Measurements from ENCODE around the gene BTN3A1. TPM values are rescaled to one million over a fixed set of nuclear protein-coding genes. Genes with fewer than 3 reads are reported as not detected.

The BTN3A1 gene
- total RNA-seq, 2 experiments from 2014 or later, result 31.4 to 33.2 TPM

- ATAC-seq (no peak), DNase-seq (no peak)
- POLR2A ChIA-PET, result no interaction called here
- Mint-ChIP-seq H3K36me3 (ENCODE audit: low read depth) (no peaks in the 10 kb centered on the region), H3K4me1 (peaks cover 16% of the 10 kb centered on the region), H3K9me3 (ENCODE audit: low read depth) (no peaks in the 10 kb centered on the region), H3K27me3 (no peaks in the 10 kb centered on the region), H3K27ac (no peak overlapping the region), H3K4me3 (no peak overlapping the region)
- CTCF ChIA-PET, result no interaction called here
- intact Hi-C loops (cut with DNase I, micrococcal nuclease), result no loop called here
These were observed 3.5 kb upstream of the BTN3A1 start for GRCh38 chr6:26398555-26398954.

DNA sequence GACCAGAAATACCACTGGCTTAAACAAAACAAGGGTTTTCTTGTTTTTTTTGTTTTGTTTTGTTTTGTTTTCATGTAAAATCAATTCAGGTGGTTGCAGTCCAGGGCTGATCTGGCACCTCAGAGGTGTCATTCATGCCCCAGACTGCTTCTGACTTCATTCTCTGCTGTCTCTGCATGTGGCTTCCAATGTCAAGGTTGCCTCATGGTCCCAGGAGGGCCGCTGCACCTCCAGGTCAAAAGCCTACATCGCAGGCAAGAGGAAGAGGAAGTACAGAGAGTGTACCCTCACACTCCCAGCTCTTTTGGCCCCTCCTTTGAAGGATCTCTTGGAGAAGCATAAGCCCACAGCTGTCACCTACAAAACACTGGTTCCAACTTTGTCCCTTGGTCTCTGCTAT, 1.4 kb upstream of the BTN3A1 start:
- DNase-seq (no peak), ATAC-seq (no peak)
- intact Hi-C loops (cut with DNase I, micrococcal nuclease), result loop anchor here in 1 of 2 experiments (5.0 kb wide), 1 partner anchor 33 kb away; the partner anchor contains the start of gene BTN3A2
- POLR2A ChIA-PET, result no interaction called here
- Mint-ChIP-seq H3K9me3 (ENCODE audit: low read depth) (no peaks in the 10 kb centered on the region), H3K4me1 (peaks cover 36% of the 10 kb centered on the region), H3K27ac (peak overlapping the region; percentile 97), H3K27me3 (no peaks in the 10 kb centered on the region), H3K36me3 (ENCODE audit: low read depth) (peaks cover 10% of the 10 kb centered on the region), H3K4me3 (no peak overlapping the region)
- CTCF ChIA-PET, result interaction anchor here (0.6 kb wide), 1 partner anchor 885 kb away, joined by 4 read pairs; no protein-coding TSS in a partner anchor

DNA sequence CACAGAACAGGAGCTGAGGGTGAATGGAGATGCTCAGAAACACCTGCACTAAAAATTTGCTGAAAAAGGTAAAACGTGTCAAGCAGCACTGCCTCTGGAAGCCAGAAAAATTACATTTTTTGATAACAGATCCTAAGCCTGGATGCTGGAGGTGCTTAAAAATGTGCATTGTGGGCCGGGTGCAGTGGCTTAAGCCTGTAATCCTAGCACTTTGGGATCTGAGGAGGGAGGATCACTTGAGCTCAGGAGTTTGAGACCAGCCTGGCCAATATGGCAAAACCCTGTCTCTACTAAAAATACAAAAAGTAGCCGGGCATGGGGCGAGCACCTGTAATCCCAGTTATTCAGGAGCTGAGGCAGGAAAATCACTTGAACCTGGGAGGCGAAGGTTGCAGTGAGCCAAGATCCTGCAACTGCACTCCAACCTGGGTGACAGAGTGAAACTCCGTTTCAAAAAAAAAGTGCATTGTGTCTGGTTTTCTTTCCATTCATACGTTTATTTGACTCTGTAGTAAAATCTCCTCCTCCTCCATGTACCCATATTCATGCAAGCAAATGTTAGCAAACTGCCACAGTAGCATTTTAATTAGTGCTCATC, 587 bp upstream of the BTN3A1 start:
- ChIA-PET CTCF (no interaction called here), POLR2A (no interaction called here)
- Mint-ChIP-seq H3K4me3 (peak overlapping the region; percentile 99), H3K27ac (peak overlapping the region; percentile 97), H3K27me3 (no peaks in the 10 kb centered on the region), H3K4me1 (peaks cover 42% of the 10 kb centered on the region), H3K36me3 (ENCODE audit: low read depth) (peaks cover 15% of the 10 kb centered on the region), H3K9me3 (ENCODE audit: low read depth) (no peaks in the 10 kb centered on the region)
- intact Hi-C loops (cut with DNase I, micrococcal nuclease), result loop anchor here in 1 of 2 experiments (5.0 kb wide), 1 partner anchor 34 kb away; the partner anchor contains the start of gene BTN3A2
- DNase-seq (no peak), ATAC-seq (peak; percentile 15)

DNA sequence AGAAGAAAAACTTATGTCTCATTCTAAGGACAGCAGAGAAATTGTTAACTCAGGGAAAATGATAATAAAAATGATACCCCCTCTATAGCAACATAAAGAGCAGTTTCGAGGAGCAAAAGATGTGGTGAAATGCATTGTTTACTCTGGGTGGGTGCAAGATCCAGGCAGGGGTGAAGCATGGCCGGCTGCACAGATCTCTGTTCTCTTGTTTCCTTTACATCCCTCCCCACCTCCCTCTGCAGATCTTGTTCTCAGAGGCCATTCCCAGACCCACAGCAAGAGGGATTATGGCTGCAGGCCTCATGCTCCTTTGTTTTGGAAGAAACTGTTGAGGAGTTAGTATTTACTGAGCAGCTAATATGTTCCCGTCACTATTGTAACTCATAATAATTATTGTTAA, 1.8 kb downstream of the BTN3A1 start:
- H3K36me3 Mint-ChIP-seq (ENCODE audit: low read depth), result peaks cover 33% of the 10 kb centered on the region
- H3K27ac Mint-ChIP-seq, result no peak overlapping the region
- POLR2A ChIA-PET, result no interaction called here
- CTCF ChIA-PET, result no interaction called here
- no peak for DNase-seq
- H3K27me3 Mint-ChIP-seq, result no peaks in the 10 kb centered on the region
- H3K4me3 Mint-ChIP-seq, result peak overlapping the region; percentile 99
- H3K9me3 Mint-ChIP-seq (ENCODE audit: low read depth), result no peaks in the 10 kb centered on the region
- ATAC-seq, result no peak
- peaks cover 59% of the 10 kb centered on the region for H3K4me1 Mint-ChIP-seq
- intact Hi-C loops (cut with DNase I, micrococcal nuclease), result loop anchor here in 1 of 2 experiments (5.0 kb wide), 1 partner anchor 37 kb away; the partner anchor contains the start of gene BTN3A2

DNA sequence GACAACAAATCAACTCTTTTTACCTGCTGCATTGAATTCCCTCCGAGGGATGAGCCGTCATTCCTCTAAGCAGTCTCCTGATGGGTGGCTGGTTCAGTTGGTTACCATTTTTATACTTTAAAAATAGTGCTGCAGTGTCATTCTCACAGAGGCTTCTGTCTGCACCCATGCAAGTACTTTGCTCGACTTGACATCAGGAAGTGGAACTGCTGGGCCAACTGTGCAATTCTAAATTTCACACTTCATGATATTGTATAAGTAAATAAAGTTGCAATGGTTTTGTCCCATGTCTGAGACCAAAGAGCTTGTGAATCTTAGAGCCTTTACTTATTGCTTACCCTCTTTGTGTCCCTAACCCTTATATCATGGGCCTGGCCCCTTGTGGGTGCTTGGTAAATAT, 2.5 kb downstream of the BTN3A1 start:
- DNase-seq, result no peak
- POLR2A ChIA-PET, result no interaction called here
- H3K4me3 Mint-ChIP-seq, result no peak overlapping the region
- H3K4me1 Mint-ChIP-seq, result peaks cover 59% of the 10 kb centered on the region
- no peak for ATAC-seq
- CTCF ChIA-PET, result interaction anchor here (1.2 kb wide), 1 partner anchor 10 kb away, joined by 3 read pairs; no protein-coding TSS in a partner anchor
- no peak overlapping the region for H3K27ac Mint-ChIP-seq
- intact Hi-C loops (cut with DNase I, micrococcal nuclease), result loop anchor here in 1 of 2 experiments (5.0 kb wide), 1 partner anchor 37 kb away; the partner anchor contains the start of gene BTN3A2
- peaks cover 35% of the 10 kb centered on the region for H3K36me3 Mint-ChIP-seq (ENCODE audit: low read depth)
- no peaks in the 10 kb centered on the region for H3K9me3 Mint-ChIP-seq (ENCODE audit: low read depth)
- H3K27me3 Mint-ChIP-seq, result no peaks in the 10 kb centered on the region

- Mint-ChIP-seq H3K9me3 (ENCODE audit: low read depth) (no peaks in the 10 kb centered on the region), H3K27ac (no peak overlapping the region), H3K4me3 (no peak overlapping the region), H3K27me3 (no peaks in the 10 kb centered on the region), H3K36me3 (ENCODE audit: low read depth) (peaks cover 57% of the 10 kb centered on the region), H3K4me1 (peaks cover 38% of the 10 kb centered on the region)
- intact Hi-C loops (cut with DNase I, micrococcal nuclease), result no loop called here
- ChIA-PET POLR2A (no interaction called here), CTCF (no interaction called here)
- DNase-seq (no peak), ATAC-seq (no peak)
These were observed 7.0 kb downstream of the BTN3A1 start for GRCh38 chr6:26408828-26409730.

DNA sequence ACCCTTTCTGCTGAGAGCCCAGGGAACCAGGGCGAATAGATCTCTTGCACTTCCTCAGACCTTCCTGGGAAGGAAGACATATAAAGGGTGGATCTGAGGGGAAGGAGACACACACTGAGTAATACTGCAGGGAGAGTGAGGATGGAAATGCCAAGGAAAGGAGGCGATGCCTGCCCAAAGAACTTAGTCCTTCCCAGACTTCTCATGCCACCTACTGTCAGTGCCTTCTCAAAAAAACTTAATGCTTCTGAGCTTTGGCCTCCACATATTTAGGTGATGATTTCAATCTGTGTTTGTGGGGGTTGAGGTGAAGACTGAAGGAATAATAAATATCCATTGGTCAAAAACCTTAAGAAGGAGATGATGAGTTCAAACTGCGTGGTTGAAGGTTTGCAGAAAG, 9.7 kb downstream of the BTN3A1 start:
- ChIA-PET CTCF (no interaction called here), POLR2A (no interaction called here)
- H3K36me3 Mint-ChIP-seq (ENCODE audit: low read depth), result peaks cover 52% of the 10 kb centered on the region
- intact Hi-C loops (cut with DNase I, micrococcal nuclease), result no loop called here
- H3K4me3 Mint-ChIP-seq, result no peak overlapping the region
- no peak overlapping the region for H3K27ac Mint-ChIP-seq
- DNase-seq (no peak), ATAC-seq (no peak)
- H3K4me1 Mint-ChIP-seq, result peaks cover 16% of the 10 kb centered on the region
- no peaks in the 10 kb centered on the region for H3K27me3 Mint-ChIP-seq
- H3K9me3 Mint-ChIP-seq (ENCODE audit: low read depth), result peaks cover 3% of the 10 kb centered on the region

- CTCF ChIA-PET, result interaction anchor here (0.7 kb wide), 1 partner anchor 141 kb away, joined by 3 read pairs; no protein-coding TSS in a partner anchor
- peaks cover 51% of the 10 kb centered on the region for H3K36me3 Mint-ChIP-seq (ENCODE audit: low read depth)
- POLR2A ChIA-PET, result no interaction called here
- no peak for DNase-seq
- H3K27me3 Mint-ChIP-seq, result no peaks in the 10 kb centered on the region
- intact Hi-C loops (cut with DNase I, micrococcal nuclease), result no loop called here
- H3K9me3 Mint-ChIP-seq (ENCODE audit: low read depth), result peaks cover 6% of the 10 kb centered on the region
- H3K27ac Mint-ChIP-seq, result no peak overlapping the region
- no peak overlapping the region for H3K4me3 Mint-ChIP-seq
- H3K4me1 Mint-ChIP-seq, result peaks cover 11% of the 10 kb centered on the region
- no peak for ATAC-seq
These were observed 10.2 kb downstream of the BTN3A1 start for GRCh38 chr6:26412228-26412627.

GRCh38 chr6:26412954-26413353, 10.9 kb downstream of the BTN3A1 start:
- Mint-ChIP-seq H3K4me1 (peaks cover 5% of the 10 kb centered on the region), H3K9me3 (ENCODE audit: low read depth) (peaks cover 11% of the 10 kb centered on the region), H3K27ac (no peak overlapping the region), H3K27me3 (no peaks in the 10 kb centered on the region), H3K36me3 (ENCODE audit: low read depth) (peaks cover 46% of the 10 kb centered on the region), H3K4me3 (no peak overlapping the region)
- ATAC-seq, result no peak
- ChIA-PET POLR2A (no interaction called here), CTCF (interaction anchor here (0.7 kb wide), 1 partner anchor 141 kb away, joined by 3 read pairs; no protein-coding TSS in a partner anchor)
- intact Hi-C loops (cut with DNase I, micrococcal nuclease), result no loop called here
- DNase-seq, result no peak

DNA sequence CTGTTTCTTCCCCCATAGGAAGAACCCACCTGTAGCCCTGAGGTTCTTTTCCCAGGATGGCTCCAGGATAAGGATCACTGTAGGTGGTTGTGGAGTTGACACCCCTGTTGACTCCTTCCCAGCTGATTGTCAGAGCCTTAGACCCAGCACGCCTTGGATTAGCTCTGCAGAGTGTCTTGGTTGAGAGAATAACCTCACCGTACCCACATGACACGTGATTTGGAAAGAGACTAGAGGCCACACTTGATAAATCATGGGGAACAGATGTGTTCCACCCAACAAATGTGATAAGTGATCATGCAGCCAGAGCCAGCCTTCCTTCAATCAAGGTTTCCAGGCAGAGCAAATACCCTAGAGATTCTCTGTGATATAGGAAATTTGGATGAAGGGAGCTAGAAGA, 12.2 kb downstream of the BTN3A1 start:
- intact Hi-C loops (cut with DNase I, micrococcal nuclease), result no loop called here
- H3K36me3 Mint-ChIP-seq (ENCODE audit: low read depth), result peaks cover 50% of the 10 kb centered on the region
- ChIA-PET POLR2A (interaction anchor here (0.7 kb wide), 1 partner anchor 123 kb away, joined by 4 read pairs; no protein-coding TSS in a partner anchor), CTCF (interaction anchor here (1.4 kb wide), 1 partner anchor 87 kb away, joined by 3 read pairs; no protein-coding TSS in a partner anchor)
- peaks cover 16% of the 10 kb centered on the region for H3K9me3 Mint-ChIP-seq (ENCODE audit: low read depth)
- peaks cover 2% of the 10 kb centered on the region for H3K4me1 Mint-ChIP-seq
- ATAC-seq (no peak), DNase-seq (no peak)
- H3K27ac Mint-ChIP-seq, result no peak overlapping the region
- H3K27me3 Mint-ChIP-seq, result no peaks in the 10 kb centered on the region
- no peak overlapping the region for H3K4me3 Mint-ChIP-seq

DNA sequence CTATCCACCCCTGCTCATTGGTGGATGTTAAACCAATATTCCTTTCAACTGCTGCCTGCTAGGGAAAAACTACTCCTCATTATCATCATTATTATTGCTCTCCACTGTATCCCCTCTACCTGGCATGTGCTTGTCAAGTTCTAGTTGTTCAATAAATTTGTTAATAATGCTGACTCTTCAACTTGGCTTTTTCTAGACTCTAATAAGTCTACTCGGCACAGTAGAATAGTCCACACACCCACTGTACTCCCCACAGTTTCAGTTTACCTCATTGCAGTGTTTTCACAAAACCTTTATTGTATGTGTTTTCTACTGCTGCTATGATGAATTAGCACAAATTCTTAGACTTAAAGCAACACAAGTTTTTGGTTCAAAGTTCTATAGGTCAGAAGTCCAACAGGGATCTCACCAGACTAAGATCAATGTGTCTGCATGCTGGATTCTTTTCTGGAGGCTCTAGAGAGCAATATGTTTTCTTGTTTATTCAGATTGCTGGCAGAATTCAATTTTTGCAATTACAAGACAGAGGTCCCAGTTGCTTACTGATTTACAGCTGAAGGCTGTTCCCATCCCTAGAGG, 13.1 kb downstream of the BTN3A1 start:
- intact Hi-C loops (cut with DNase I, micrococcal nuclease), result no loop called here
- ATAC-seq (no peak), DNase-seq (no peak)
- Mint-ChIP-seq H3K27me3 (no peaks in the 10 kb centered on the region), H3K4me1 (peaks cover 2% of the 10 kb centered on the region), H3K4me3 (no peak overlapping the region), H3K36me3 (ENCODE audit: low read depth) (peaks cover 47% of the 10 kb centered on the region), H3K27ac (no peak overlapping the region), H3K9me3 (ENCODE audit: low read depth) (peaks cover 16% of the 10 kb centered on the region)
- CTCF ChIA-PET, result no interaction called here
- POLR2A ChIA-PET, result no interaction called here

Data from activated CD4-positive, alpha-beta T cell treated with anti-CD3 and anti-CD28 coated beads for 36 hours (primary cell).